ENCODE measurements around the gene PM20D1.

Gene PM20D1

GRCh38 chr1:205803986-205804385 is 45.9 kb downstream of the PM20D1 start:
- no peak for DNase-seq (ENCODE audit: low spot score)

DNA sequence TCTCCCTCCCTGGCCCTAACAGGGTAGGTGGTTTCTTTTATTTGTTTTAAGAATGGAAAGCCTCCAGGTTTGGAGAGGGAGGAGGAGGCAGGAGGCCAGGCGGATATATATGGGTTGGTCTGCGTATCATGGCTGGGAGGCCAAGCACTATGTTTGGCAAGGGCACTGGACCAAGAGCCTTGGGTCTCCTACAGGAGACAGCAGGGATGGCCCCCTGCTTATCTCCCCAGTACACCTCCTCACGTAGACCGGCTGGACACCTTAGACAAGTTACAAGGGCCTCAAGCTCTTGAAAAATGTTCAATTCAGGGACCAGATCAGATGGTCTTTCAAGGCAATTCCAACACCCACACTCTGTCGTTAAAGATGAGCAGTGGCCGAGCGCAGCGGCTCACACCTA is 47.9 kb downstream of the PM20D1 start:
- DNase-seq (ENCODE audit: low spot score) = no peak

DNA sequence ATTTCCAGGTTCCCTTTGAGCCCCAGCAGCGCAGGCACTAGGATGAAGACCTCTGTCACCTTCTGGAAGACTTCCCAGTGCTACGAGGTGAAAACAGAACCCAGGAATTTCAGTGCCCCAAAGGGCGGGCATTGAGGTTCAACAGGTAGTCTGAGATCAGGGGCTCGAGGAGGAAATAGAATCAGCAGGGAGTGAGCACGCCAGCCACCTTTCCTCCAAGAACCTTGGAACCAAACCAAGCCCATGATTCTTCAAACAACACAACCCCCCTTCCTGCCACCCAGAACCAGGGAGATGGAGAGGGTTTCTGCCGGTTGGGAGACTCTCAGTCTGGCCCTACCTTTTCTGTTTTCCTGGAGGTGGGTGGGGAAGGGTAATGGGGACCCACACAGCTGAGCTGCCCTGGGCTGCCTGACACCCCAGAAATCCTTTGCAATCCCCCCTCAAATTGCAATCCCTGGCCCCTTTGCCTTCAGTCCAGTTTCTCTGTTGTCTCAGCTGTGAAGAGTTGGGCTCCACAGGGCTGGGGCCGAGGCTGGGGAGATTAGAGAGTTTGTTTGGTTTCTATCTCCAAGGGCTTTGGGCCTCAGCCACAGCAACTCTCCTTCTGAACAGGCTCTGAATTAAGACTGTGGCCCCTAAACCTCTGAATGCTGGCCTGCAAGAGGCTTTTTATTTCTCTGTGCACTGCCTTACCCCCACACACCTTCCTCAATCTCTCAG is 48.8 kb downstream of the PM20D1 start:
- DNase-seq (ENCODE audit: low spot score) = no peak

DNA sequence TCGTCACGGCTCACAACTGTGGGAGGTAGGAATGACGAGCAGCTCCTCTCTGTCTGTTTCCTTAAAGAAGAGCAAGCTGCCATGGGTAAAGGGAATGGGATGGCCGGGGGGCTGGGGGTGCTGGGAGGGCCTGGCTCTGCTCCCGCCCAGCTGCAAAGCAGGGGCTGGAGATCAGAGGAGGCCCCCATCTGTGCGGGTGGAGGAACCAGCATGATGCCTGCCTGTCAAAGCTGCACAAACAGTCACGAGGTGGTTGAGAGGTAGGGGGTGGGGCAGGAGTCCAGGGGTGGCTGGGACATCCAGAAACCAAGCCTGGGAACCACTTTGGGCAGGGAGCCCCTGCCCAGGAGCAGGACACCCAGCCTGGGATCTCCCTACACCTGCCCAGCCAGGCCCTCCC is 49.5 kb downstream of the PM20D1 start:
- DNase-seq (ENCODE audit: low spot score) = no peak

DNA sequence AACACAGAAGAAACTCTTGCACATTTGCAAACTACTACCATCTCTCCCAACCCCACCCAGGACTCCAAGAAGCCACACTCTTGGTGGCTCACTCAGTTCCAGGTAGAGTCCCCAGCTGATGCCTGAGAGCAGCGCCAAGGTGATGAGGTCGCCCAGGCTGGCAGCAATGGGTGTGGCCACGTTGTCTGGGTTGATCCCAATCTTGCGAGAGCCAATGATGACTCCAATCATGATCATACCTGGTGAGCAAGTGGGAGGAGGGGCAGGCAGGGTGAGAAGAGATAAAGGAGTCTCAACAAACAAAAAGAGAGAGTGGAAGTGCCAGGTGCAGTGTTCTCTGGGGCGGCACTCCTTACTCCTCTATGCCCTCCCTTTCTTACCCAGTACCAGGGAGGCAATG is 51.4 kb downstream of the PM20D1 start:
- no peak for DNase-seq (ENCODE audit: low spot score)

DNA sequence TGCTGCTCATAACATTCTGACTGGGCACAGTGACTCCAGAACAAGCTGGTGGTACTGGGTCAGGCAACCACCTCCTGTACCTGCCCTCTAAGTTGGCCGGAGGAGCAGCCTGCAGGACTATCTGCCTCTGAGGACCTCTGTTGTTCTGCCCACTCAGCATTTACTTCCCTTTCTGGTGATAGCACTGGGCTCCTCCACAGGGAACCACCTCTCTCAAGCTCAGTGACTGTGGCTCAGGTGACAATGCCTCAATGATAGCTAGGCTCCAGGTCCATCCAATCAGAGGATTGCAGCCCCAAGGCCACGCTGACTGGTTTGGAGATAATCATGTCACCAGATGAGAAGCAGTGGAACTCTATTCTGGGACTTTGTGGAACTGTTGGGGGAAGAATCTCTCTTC is 52.8 kb downstream of the PM20D1 start:
- DNase-seq (ENCODE audit: low spot score) = no peak

DNA sequence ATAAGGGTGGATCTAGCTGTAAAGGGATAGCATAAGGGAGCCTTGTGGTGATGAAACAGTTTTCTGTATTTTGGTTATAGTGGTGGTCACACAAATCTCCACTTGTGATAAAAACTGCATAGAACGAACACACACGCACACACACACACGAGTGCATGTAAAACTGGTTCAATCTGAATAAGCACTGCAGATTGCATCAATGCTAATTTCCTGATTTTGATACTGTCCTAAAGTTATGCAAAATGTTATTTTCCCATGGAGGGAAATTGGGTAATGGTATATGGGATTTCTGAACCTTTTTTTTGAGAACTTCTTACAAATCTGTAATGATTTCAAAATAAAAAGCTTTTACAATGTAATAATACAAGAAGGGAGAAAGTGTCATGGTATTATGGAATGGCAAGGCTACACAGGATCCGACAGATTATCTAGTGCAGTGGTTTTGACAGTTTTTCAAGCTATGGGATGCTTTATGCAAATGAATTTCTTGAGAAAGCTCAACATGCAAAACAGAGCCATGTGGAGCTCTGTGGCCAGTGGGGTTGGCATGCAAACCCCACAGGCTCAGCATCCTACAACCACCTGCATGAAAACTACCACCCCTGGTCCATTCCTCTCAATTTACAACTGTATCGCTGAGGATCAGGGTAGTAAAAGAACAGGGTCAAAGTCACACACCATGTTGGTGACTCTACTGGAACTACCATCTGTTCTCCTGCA is 55.8 kb downstream of the PM20D1 start:
- no peak for DNase-seq (ENCODE audit: low spot score)

DNA sequence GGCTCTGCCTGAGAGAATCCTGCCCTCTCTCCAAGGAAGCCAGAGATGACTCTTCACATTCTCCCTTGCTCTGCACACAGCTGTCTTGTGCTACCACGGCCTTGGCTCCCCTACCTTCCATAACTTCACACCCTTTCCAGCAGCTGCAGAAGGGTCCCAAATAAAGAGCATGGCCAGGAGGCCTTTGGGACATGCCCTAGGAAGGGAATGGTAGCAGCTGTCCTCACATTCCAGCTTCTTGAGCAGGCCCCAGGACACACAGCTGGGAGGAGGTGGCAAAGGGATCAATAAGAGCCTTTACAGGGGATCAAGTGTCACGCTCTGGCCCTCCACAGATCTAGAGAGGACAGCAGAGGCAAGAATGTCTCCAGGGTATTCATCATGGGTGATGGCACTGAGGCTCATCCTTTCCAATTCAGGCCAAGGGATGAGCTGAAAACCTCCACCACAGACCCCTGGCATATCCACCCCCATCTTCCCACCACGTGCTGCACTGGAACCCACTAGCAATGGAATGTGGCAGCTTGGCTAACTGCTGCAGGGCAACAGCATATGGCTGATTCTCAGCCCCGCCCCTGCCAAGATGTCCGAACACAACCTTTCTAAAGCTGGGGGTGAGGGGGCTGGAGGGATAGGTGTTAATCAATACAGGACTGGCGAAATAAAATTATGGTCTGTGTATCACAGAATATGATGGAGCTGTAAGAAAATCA is 56.8 kb downstream of the PM20D1 start:
- DNase-seq (ENCODE audit: low spot score) = no peak

- no peak for DNase-seq (ENCODE audit: low spot score)
Observed at GRCh38 chr1:205792481-205792881, 57.5 kb downstream of the PM20D1 start.

DNA sequence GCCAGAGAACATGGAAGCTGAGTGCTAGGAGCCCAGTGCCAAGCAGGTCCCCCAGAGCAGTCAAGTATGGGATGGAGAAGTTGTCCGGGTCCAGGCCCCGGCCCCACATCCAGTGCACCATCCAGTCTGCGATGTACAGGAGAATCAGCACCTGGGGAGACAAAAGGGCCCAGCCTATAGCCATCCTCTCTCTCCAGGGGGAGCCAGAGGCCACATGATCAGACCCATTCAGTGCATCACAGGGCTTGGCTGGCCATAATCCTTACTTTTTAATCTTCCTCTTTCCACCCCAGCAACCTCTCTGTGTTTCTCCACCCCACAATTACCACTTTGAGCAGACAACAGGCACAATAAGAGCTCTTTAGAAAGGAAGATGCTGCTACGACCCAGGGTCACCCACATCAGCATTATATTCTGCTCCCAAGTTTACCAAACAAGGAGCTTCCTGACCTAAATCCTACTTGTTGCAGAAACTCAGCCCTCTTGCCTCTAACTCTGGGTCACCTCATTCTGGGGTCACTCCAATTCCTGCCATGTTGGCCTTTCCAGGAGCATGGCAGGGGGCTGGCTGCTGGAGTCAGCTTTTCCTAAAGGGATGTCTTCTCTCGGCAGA is 58.3 kb downstream of the PM20D1 start:
- peak; percentile 11 for DNase-seq (ENCODE audit: low spot score)

DNA sequence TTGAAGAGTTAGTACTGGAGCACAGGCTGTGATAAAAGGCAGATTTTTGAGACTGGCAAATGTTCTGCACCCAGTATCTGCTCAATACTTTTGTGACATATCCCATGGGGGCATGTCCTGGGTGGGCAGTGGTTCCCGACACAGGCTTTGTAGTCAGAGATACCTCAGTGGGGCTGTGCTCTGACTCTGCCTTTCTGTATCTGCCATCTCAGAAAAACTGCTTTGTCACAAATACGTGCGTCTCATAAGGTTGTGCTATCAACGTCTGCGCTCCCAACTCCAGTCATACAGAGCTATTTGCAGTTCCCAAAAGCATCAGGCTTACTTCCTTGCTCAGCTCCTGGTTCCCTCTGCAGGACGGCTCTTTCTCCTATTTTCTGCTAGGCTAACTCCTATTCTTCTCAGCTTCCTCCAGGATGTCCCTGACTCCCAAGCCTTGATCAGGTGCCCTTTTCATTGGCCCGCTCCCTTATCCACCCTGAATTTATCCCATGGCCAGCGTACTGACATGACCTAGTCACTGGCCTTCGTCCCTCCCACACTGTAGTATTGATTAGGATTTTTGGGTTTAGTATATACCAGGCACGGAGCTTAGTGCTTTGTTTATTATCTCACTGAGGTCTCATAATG is 62.5 kb downstream of the PM20D1 start:
- DNase-seq (ENCODE audit: low spot score) = no peak

DNA sequence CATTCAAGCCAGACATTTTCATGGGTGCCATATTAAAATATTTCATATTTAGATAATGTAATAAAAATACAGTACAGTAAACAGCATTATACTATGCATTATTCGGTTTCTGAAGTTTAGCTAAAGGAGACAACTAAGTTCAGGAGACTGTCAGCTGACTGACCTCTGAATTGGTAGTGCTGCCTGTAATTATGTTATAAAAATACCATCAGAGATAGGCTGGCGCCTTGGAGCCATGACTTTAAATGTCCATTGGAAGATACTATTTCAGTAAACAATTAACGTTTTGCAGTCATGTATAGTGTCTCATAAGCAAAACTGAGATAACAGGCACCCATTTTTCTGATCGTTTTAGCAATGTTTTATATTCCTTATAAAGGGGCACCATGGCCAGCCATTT is 63.3 kb downstream of the PM20D1 start:
- DNase-seq (ENCODE audit: low spot score) = no peak

GRCh38 chr1:205785446-205785845 is 64.5 kb downstream of the PM20D1 start:
- DNase-seq (ENCODE audit: low spot score) = no peak

- no peak for DNase-seq (ENCODE audit: low spot score)
Observed at GRCh38 chr1:205783904-205784303, 66.0 kb downstream of the PM20D1 start.

- DNase-seq (ENCODE audit: low spot score) = no peak
Observed at GRCh38 chr1:205783433-205783795, 66.5 kb downstream of the PM20D1 start.

GRCh38 chr1:205782627-205783432 is 67.1 kb downstream of the PM20D1 start:
- DNase-seq (ENCODE audit: low spot score) = no peak

GRCh38 chr1:205780335-205780734 is 69.6 kb downstream of the PM20D1 start:
- no peak for DNase-seq (ENCODE audit: low spot score)
